GM23338 (cell line): ENCODE results near the gene TFAP2B. TPM values are rescaled to one million over a fixed set of nuclear protein-coding genes. Genes with fewer than 3 reads are reported as not detected.

ENCODE experiments used
- ATAC-seq: fragments of 200-7000 bp; cut with Tn5 transposase; 3 replicates; pipeline ENCODE4 v1.9.1; 2020
- DNase-seq: peaks from one replicate; pipeline ENCODE4 v3.0.0-alpha.2; 2015; ENCODE audit warnings: low spot score
- H2AFZ ChIP-seq: fragments of 200-600 bp; sonication (generic); 2 replicates; pipeline ENCODE4 v1.8.0; 2016; ENCODE audit warnings: antibody characterized with exemption, mild to moderate bottlenecking, moderate library complexity
- H3F3A ChIP-seq: fragments of 200-600 bp; sonication (generic); replicated peaks from 2 replicates; pipeline ENCODE4 v1.8.0; 2017; ENCODE audit warnings: antibody characterized with exemption, mixed run types, low read depth
- H3K27ac ChIP-seq: fragments of 200-600 bp; sonication (generic); 2 replicates; pipeline ENCODE4 v1.6.1; 2016; ENCODE audit warnings: low read depth
- H3K27me3 ChIP-seq: fragments of 200-600 bp; sonication (generic); 2 replicates; pipeline ENCODE4 v1.8.0; 2016; ENCODE audit warnings: mild to moderate bottlenecking, mixed run types, moderate library complexity; ENCODE audit not compliant: insufficient read depth
- H3K36me3 ChIP-seq: fragments of 200-600 bp; sonication (generic); 2 replicates; pipeline ENCODE4 v1.8.0; 2016; ENCODE audit warnings: mild to moderate bottlenecking; ENCODE audit not compliant: insufficient read depth
- H3K4me1 ChIP-seq: fragments of 200-600 bp; sonication (generic); 2 replicates; pipeline ENCODE4 v1.8.0; 2016; ENCODE audit warnings: mild to moderate bottlenecking, moderate library complexity; ENCODE audit not compliant: insufficient read depth
- H3K4me2 ChIP-seq: fragments of 200-600 bp; sonication (generic); 2 replicates; pipeline ENCODE4 v1.7.1; 2017; ENCODE audit warnings: mixed run types
- H3K4me3 ChIP-seq: fragments of 200-600 bp; sonication (generic); 2 replicates; pipeline ENCODE4 v1.6.1; 2016; ENCODE audit warnings: mixed run types
- H3K79me2 ChIP-seq: fragments of 200-600 bp; sonication (generic); replicated peaks from 2 replicates; pipeline ENCODE4 v1.8.0; 2017; ENCODE audit warnings: mild to moderate bottlenecking; ENCODE audit not compliant: insufficient read depth
- H3K9me2 ChIP-seq: fragments of 200-600 bp; sonication (generic); 2 replicates; pipeline ENCODE4 v1.8.0; 2017; ENCODE audit not compliant: insufficient read depth
- H4K20me1 ChIP-seq: fragments of 200-600 bp; sonication (generic); replicated peaks from 2 replicates; pipeline ENCODE4 v1.8.0; 2017; ENCODE audit warnings: mild to moderate bottlenecking; ENCODE audit not compliant: insufficient read depth
- H3K27ac Mint-ChIP-seq: 2 replicates; pipeline ENCODE4 v1.8.0; 2020; ENCODE audit warnings: inconsistent platforms, mild to moderate bottlenecking, moderate library complexity, mixed read lengths
- H3K27me3 Mint-ChIP-seq: 3 replicates; pipeline ENCODE4 v1.8.0; 2022; ENCODE audit warnings: low read depth, mild to moderate bottlenecking, moderate library complexity, mixed read lengths, inconsistent platforms; ENCODE audit not compliant: insufficient read depth, poor library complexity
- H3K36me3 Mint-ChIP-seq: 3 replicates; pipeline ENCODE4 v1.8.0; 2021; ENCODE audit warnings: low read depth, mild to moderate bottlenecking, inconsistent platforms, moderate library complexity, mixed read lengths
- H3K4me1 Mint-ChIP-seq: 3 replicates; pipeline ENCODE4 v1.8.0; 2020; ENCODE audit warnings: mild to moderate bottlenecking, inconsistent platforms, mixed read lengths
- H3K4me3 Mint-ChIP-seq: 3 replicates; pipeline ENCODE4 v1.8.0; 2021; ENCODE audit warnings: moderate library complexity, mild to moderate bottlenecking, inconsistent platforms, mixed read lengths
- H3K9me3 Mint-ChIP-seq: 3 replicates; pipeline ENCODE4 v1.8.0; 2020; ENCODE audit warnings: moderate library complexity, mild to moderate bottlenecking, inconsistent platforms, mixed read lengths
- CREB1 ChIP-seq: fragments of 250-450 bp; sonication (Bioruptor Pico); IDR thresholded peaks from 2 replicates; pipeline ENCODE4 v1.5.0; 2020; ENCODE audit warnings: low read depth, mild to moderate bottlenecking, moderate library complexity
- EZH2 ChIP-seq: fragments of 200-600 bp; sonication (generic); IDR thresholded peaks from one replicate; pipeline ENCODE4 v1.8.0; 2017; ENCODE audit warnings: antibody characterized with exemption, mild to moderate bottlenecking, low read depth; ENCODE audit not compliant: unreplicated experiment
- EZH2phosphoT487 ChIP-seq: fragments of 200-600 bp; sonication (generic); IDR thresholded peaks from one replicate; pipeline ENCODE4 v1.8.1; 2018; ENCODE audit warnings: antibody characterized with exemption; ENCODE audit not compliant: unreplicated experiment
- JUNB ChIP-seq: IDR thresholded peaks from one replicate; pipeline ENCODE4 v1.6.1; 2016; ENCODE audit warnings: antibody characterized with exemption; ENCODE audit not compliant: unreplicated experiment
- NANOG ChIP-seq: IDR thresholded peaks from 2 replicates; pipeline ENCODE4 v1.6.1; 2016; ENCODE audit warnings: antibody characterized with exemption, borderline replicate concordance
- STAT1 ChIP-seq: IDR thresholded peaks from one replicate; pipeline ENCODE4 v1.6.1; 2016; ENCODE audit warnings: antibody characterized with exemption; ENCODE audit not compliant: unreplicated experiment
- ZNF331 ChIP-seq: fragments of 250-450 bp; sonication (Bioruptor Pico); IDR thresholded peaks from 2 replicates; pipeline ENCODE4 v1.5.0; 2020; ENCODE audit warnings: low read depth, mild to moderate bottlenecking, moderate library complexity
- polyA plus RNA-seq: library from polyadenylated mRNA; unstranded; fragments of >200 nt; fragmentation: Nextera tagmentation; extraction: Ambion mirVana; gene quantifications from 2 replicates; pipeline ENCODE4 v1.2.1, GENCODE V29; 2016
- total RNA-seq: library from RNA; depleted of rRNA; stranded (reverse); fragments of >200 nt; shearing (Covaris generic); gene quantifications from 2 replicates; pipeline ENCODE4 v1.2.3, GENCODE V29; 2014
- TF ChIP-seq, protein P1 (sequence below): IDR thresholded peaks from one replicate; pipeline ENCODE4 v1.6.1; 2018; ENCODE audit warnings: antibody characterized with exemption; ENCODE audit not compliant: unreplicated experiment
- TF ChIP-seq, protein P2 (sequence below), 2 experiments: fragments of 200-600 bp in 1 of 2; sonication (generic) in 1 of 2; conservative IDR thresholded peaks; 2 replicates each; pipeline versions ENCODE4 v1.5.1 to v1.6.1; 2016 to 2017; ENCODE audit warnings: antibody characterized with exemption in 2 of 2, low read depth in 2 of 2, mild to moderate bottlenecking in 2 of 2, moderate library complexity in 1 of 2
- TF ChIP-seq, protein P3 (sequence below): IDR thresholded peaks from 2 replicates; pipeline ENCODE4 v1.6.1; 2016; ENCODE audit warnings: antibody characterized with exemption

Gene TFAP2B
- total and polyA plus RNA-seq, 2 experiments from 2014 or later = not detected

DNA sequence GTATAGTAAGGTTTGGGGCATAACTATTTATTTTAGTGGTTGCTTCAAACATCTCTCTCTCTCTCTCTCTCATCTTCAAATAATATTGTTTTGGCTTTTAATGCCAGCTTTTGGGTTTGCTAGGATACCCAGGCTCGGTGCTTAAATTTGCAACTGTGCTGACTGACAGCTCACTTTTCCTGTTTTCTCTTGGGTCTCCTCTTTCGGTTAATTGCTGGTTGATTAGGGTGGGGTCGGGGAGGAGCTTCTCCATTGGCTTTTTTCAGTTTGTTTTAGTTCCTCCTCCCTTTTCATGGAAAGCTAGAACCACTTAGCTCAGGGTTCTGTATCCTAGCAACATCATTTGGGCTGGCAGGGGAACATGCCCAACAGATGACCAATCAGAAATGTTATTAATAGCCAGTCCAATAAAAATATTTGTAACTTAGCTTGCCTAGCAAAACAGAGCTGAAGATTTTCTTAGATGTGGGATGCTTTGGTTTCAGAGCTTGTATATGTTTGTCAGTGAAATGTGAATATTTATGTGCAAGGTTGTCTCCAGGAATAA lies 11.3 kb downstream of the TFAP2B start (continued):
- TF ChIP-seq, protein P1, sequence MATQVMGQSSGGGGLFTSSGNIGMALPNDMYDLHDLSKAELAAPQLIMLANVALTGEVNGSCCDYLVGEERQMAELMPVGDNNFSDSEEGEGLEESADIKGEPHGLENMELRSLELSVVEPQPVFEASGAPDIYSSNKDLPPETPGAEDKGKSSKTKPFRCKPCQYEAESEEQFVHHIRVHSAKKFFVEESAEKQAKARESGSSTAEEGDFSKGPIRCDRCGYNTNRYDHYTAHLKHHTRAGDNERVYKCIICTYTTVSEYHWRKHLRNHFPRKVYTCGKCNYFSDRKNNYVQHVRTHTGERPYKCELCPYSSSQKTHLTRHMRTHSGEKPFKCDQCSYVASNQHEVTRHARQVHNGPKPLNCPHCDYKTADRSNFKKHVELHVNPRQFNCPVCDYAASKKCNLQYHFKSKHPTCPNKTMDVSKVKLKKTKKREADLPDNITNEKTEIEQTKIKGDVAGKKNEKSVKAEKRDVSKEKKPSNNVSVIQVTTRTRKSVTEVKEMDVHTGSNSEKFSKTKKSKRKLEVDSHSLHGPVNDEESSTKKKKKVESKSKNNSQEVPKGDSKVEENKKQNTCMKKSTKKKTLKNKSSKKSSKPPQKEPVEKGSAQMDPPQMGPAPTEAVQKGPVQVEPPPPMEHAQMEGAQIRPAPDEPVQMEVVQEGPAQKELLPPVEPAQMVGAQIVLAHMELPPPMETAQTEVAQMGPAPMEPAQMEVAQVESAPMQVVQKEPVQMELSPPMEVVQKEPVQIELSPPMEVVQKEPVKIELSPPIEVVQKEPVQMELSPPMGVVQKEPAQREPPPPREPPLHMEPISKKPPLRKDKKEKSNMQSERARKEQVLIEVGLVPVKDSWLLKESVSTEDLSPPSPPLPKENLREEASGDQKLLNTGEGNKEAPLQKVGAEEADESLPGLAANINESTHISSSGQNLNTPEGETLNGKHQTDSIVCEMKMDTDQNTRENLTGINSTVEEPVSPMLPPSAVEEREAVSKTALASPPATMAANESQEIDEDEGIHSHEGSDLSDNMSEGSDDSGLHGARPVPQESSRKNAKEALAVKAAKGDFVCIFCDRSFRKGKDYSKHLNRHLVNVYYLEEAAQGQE = no peak
- TF ChIP-seq ZNF331 (CRISPR knock-in tag) (no peak), NANOG (no peak), CREB1 (no peak), EZH2phosphoT487 (no peak), STAT1 (no peak), JUNB (no peak), EZH2 (no peak)
- TF ChIP-seq, protein P2, sequence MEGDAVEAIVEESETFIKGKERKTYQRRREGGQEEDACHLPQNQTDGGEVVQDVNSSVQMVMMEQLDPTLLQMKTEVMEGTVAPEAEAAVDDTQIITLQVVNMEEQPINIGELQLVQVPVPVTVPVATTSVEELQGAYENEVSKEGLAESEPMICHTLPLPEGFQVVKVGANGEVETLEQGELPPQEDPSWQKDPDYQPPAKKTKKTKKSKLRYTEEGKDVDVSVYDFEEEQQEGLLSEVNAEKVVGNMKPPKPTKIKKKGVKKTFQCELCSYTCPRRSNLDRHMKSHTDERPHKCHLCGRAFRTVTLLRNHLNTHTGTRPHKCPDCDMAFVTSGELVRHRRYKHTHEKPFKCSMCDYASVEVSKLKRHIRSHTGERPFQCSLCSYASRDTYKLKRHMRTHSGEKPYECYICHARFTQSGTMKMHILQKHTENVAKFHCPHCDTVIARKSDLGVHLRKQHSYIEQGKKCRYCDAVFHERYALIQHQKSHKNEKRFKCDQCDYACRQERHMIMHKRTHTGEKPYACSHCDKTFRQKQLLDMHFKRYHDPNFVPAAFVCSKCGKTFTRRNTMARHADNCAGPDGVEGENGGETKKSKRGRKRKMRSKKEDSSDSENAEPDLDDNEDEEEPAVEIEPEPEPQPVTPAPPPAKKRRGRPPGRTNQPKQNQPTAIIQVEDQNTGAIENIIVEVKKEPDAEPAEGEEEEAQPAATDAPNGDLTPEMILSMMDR (conservative IDR thresholded peaks at IDR 0.05; ENCODE audit: low read depth in 2 of 2) = no peak
- TF ChIP-seq, protein P3, sequence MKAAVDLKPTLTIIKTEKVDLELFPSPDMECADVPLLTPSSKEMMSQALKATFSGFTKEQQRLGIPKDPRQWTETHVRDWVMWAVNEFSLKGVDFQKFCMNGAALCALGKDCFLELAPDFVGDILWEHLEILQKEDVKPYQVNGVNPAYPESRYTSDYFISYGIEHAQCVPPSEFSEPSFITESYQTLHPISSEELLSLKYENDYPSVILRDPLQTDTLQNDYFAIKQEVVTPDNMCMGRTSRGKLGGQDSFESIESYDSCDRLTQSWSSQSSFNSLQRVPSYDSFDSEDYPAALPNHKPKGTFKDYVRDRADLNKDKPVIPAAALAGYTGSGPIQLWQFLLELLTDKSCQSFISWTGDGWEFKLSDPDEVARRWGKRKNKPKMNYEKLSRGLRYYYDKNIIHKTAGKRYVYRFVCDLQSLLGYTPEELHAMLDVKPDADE = no peak

DNA sequence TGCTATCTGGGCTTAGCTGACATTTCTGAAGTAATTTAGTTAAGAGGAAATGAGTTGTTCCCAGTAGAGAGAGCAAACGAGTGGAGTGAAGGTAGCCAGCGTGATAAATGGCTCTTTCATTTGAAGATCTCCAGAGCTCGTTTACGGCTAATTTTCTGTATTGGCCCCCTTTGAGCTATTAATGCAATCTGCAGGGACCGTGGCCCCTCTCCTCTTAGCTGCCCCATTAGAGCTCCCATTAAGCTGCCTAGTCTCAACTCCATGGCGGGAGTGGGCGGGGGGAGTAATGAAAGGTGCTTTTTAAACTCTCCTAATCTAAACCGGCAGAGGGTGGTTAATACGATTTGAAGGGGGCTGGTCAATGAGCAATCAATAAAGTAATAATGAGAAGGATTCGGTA lies 12.5 kb downstream of the TFAP2B start:
- ATAC-seq = no peak
- H3K27me3 ChIP-seq = peaks cover 100% of the 10 kb centered on the region
- H3K27ac Mint-ChIP-seq = no peak overlapping the region
- TF ChIP-seq, protein P1 = no peak
- TF ChIP-seq EZH2 = peak; percentile 29
- H3K27me3 Mint-ChIP-seq = peaks cover 95% of the 10 kb centered on the region
- H3K9me2 ChIP-seq = no peaks in the 10 kb centered on the region
- H3K4me2 ChIP-seq = 0 out of 2 replicates have a peak overlapping the region, but pooled peaks have one; percentile 28
- no peak overlapping the region; the same call in 1 of the 2 replicates for H3K4me3 ChIP-seq
- H3F3A ChIP-seq = no peaks in the 10 kb centered on the region
- H3K36me3 ChIP-seq = no peaks in the 10 kb centered on the region
- no peaks in the 10 kb centered on the region for H3K36me3 Mint-ChIP-seq
- H3K9me3 Mint-ChIP-seq = no peaks in the 10 kb centered on the region
- H3K4me1 ChIP-seq = peaks cover 80% of the 10 kb centered on the region
- DNase-seq = no peak
- H2AFZ ChIP-seq = no peak overlapping the region
- peaks cover 15% of the 10 kb centered on the region for H4K20me1 ChIP-seq
- H3K27ac ChIP-seq = no peak overlapping the region
- no peaks in the 10 kb centered on the region for H3K79me2 ChIP-seq
- H3K4me1 Mint-ChIP-seq = peaks cover 46% of the 10 kb centered on the region
- no peak overlapping the region for H3K4me3 Mint-ChIP-seq
